Testis (tissue), 2 donors: ENCODE measurements around the gene PBXIP1.

Experiments used
- CTCF ChIP-seq, 3 experiments: fragments of 450-650 bp in 2 of 3; fragments of 200-600 bp in 1 of 3; sonication (generic) in 1 of 3; IDR thresholded peaks; one replicate each; pipeline ENCODE4 v1.5.1; 2016 to 2019; ENCODE audit warnings: antibody characterized with exemption in 3 of 3, mild to moderate bottlenecking in 2 of 3, moderate library complexity in 1 of 3
- POLR2A ChIP-seq: fragments of 450-650 bp; IDR thresholded peaks from one replicate; pipeline ENCODE4 v1.6.1; 2017; ENCODE audit warnings: antibody characterized with exemption, mild to moderate bottlenecking, moderate library complexity

- no peak for TF ChIP-seq CTCF (IDR thresholded peaks at IDR 0.05)
- no peak for TF ChIP-seq POLR2A
Measured at GRCh38 chr1:154941333-154942013, 14.4 kb downstream of the PBXIP1 start.
